Measurements from ENCODE around the gene ZNF683.

ZNF683 gene

DNA sequence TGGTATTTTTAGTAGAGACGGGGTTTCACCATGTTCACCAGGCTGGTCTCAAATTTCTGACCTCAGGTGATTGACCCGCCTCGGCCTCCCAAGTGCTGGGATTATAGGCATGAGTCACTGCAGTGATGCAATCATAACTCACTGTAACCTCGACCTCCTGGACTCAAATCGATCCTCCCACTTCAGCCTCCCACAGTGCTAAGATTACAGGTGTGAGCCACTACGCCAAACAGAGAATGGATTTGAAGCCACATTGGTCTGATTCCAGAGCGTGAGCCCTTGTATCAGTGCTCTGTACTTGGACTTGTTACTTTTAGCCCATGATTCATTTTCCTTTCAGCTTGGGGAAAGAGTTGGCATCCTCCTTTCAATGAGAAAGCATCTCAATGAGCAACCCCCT lies 14.9 kb upstream of the ZNF683 start (continued):
- TF ChIP-seq ZSCAN4 (tag by site-specific recombination; IDR thresholded peaks at IDR 0.05) (no peak), ZNF24 (tag by site-specific recombination; IDR thresholded peaks at IDR 0.05) (peak; percentile 82; the same call in 1 of the 2 replicates), ZNF837 (tag by site-specific recombination; IDR thresholded peaks at IDR 0.05) (no peak), ZNF561 (tag by site-specific recombination; IDR thresholded peaks at IDR 0.05; ENCODE audit: borderline replicate concordance) (no peak), ZNF37A (tag by site-specific recombination; IDR thresholded peaks at IDR 0.05) (no peak), ZNF555 (tag by site-specific recombination; conservative IDR thresholded peaks at IDR 0.05) (no peak), PATZ1 (tag by site-specific recombination; IDR thresholded peaks at IDR 0.05) (peak; percentile 67; the same call in 1 of the 2 replicates), ZNF692 (tag by site-specific recombination; IDR thresholded peaks at IDR 0.05) (no peak), ZBTB20 (tag by site-specific recombination; IDR thresholded peaks at IDR 0.05) (no peak), ZNF140 (tag by site-specific recombination; IDR thresholded peaks at IDR 0.05) (no peak), SP2 (tag by site-specific recombination; IDR thresholded peaks at IDR 0.05) (no peak; the same call in 1 of the 2 replicates), ZBTB17 (tag by site-specific recombination; IDR thresholded peaks at IDR 0.05) (no peak), ZFHX2 (tag by site-specific recombination; conservative IDR thresholded peaks at IDR 0.05) (peak; percentile 93), REPIN1 (tag by site-specific recombination; IDR thresholded peaks at IDR 0.05; ENCODE audit: low read depth) (no peak), ZNF184 (tag by site-specific recombination; IDR thresholded peaks at IDR 0.05) (no peak), ZNF843 (tag by site-specific recombination; IDR thresholded peaks at IDR 0.05) (no peak; the same call in 1 of the 2 replicates), ZNF704 (tag by site-specific recombination; IDR thresholded peaks at IDR 0.05) (no peak), ZFP3 (tag by site-specific recombination; IDR thresholded peaks at IDR 0.05; ENCODE audit: low read depth) (no peak), ZNF777 (tag by site-specific recombination; IDR thresholded peaks at IDR 0.05; ENCODE audit: borderline replicate concordance) (no peak), ZNF776 (tag by site-specific recombination; IDR thresholded peaks at IDR 0.05; ENCODE audit: borderline replicate concordance) (no peak), ZNF664 (tag by site-specific recombination; IDR thresholded peaks at IDR 0.05) (no peak), GLIS1 (tag by site-specific recombination; IDR thresholded peaks at IDR 0.05) (peak; percentile 100), ZNF121 (tag by site-specific recombination; IDR thresholded peaks at IDR 0.05) (no peak), ZNF501 (tag by site-specific recombination; IDR thresholded peaks at IDR 0.05) (peak; percentile 25; the same call in 1 of the 2 replicates), ZNF175 (tag by site-specific recombination; IDR thresholded peaks at IDR 0.05) (no peak), ZNF248 (tag by site-specific recombination; IDR thresholded peaks at IDR 0.05) (no peak), ZNF146 (tag by site-specific recombination; IDR thresholded peaks at IDR 0.05) (no peak), ZBTB21 (tag by site-specific recombination; IDR thresholded peaks at IDR 0.05) (0 out of 2 replicates have a peak, but pooled peaks have one; percentile 38), OVOL3 (tag by site-specific recombination; IDR thresholded peaks at IDR 0.05) (no peak), ZNF677 (tag by site-specific recombination; IDR thresholded peaks at IDR 0.05) (no peak), HOXA7 (CRISPR knock-in tag; IDR thresholded peaks at IDR 0.05; ENCODE audit: borderline replicate concordance) (no peak)
- TF ChIP-seq, protein P1, sequence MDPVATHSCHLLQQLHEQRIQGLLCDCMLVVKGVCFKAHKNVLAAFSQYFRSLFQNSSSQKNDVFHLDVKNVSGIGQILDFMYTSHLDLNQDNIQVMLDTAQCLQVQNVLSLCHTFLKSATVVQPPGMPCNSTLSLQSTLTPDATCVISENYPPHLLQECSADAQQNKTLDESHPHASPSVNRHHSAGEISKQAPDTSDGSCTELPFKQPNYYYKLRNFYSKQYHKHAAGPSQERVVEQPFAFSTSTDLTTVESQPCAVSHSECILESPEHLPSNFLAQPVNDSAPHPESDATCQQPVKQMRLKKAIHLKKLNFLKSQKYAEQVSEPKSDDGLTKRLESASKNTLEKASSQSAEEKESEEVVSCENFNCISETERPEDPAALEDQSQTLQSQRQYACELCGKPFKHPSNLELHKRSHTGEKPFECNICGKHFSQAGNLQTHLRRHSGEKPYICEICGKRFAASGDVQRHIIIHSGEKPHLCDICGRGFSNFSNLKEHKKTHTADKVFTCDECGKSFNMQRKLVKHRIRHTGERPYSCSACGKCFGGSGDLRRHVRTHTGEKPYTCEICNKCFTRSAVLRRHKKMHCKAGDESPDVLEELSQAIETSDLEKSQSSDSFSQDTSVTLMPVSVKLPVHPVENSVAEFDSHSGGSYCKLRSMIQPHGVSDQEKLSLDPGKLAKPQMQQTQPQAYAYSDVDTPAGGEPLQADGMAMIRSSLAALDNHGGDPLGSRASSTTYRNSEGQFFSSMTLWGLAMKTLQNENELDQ (tag by site-specific recombination; IDR thresholded peaks at IDR 0.05; ENCODE audit: low read depth), result no peak
- TF ChIP-seq, protein P2, sequence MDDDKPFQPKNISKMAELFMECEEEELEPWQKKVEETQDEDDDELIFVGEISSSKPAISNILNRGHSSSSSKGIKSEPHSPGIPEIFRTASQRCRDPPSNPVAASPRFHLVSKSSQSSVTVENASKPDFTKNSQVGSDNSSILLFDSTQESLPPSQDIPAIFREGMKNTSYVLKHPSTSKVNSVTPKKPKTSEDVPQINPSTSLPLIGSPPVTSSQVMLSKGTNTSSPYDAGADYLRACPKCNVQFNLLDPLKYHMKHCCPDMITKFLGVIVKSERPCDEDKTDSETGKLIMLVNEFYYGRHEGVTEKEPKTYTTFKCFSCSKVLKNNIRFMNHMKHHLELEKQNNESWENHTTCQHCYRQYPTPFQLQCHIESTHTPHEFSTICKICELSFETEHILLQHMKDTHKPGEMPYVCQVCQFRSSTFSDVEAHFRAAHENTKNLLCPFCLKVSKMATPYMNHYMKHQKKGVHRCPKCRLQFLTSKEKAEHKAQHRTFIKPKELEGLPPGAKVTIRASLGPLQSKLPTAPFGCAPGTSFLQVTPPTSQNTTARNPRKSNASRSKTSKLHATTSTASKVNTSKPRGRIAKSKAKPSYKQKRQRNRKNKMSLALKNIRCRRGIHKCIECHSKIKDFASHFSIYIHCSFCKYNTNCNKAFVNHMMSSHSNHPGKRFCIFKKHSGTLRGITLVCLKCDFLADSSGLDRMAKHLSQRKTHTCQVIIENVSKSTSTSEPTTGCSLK (tag by site-specific recombination; IDR thresholded peaks at IDR 0.05), result no peak
